HG03439 (cell line): ENCODE measurements around the gene TSPEAR.
"Not testable (repeated sequence)": the region's sequence is repeated elsewhere in the genome, so short reads cannot be mapped to it uniquely, and the experiment has no call there.

Experiments used
- ATAC-seq: cut with Tn5 transposase; IDR thresholded peaks from one replicate; pipeline ENCODE4 v1.9.1; 2021; ENCODE audit warnings: mild to moderate bottlenecking, moderate library complexity; ENCODE audit not compliant: unreplicated experiment

TSPEAR gene

DNA sequence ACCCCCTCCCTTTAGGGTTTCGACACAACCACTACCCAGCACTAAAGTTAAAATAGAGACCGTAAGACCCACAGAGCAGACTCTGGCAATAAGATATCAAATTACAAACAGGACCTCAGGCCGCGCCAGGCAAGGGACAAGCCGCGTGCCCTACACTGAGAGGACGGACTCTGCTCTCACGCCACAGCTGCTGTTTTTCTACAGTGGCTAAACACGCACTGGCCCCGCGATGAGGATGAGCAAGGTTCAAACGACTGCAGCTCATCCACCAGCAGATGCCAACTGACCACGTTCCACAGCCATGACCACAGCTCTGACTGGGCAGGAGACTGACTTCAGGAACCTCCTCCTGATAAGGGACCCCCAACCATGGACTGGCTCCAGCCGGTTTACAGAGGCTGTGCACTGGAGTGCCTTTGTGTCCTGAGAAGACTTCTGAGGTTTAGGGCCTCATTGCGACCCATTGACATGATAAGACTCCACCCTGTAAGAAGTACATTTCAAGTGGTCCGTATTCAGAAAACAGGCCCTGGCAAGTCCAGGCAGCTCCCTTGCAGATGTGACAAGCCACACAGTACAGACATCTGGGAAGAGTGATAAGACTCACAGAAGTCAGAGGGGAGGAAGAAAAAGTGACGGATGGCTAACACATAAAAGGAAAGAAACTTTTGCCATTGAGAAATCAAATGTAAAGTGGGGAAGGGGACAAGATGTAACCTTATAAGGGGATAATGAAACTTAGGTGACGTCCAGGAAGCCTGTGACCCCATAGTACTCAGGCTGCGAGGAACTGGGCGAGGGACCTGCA is 117.6 kb downstream of the TSPEAR start:
- ATAC-seq, result no peak

DNA sequence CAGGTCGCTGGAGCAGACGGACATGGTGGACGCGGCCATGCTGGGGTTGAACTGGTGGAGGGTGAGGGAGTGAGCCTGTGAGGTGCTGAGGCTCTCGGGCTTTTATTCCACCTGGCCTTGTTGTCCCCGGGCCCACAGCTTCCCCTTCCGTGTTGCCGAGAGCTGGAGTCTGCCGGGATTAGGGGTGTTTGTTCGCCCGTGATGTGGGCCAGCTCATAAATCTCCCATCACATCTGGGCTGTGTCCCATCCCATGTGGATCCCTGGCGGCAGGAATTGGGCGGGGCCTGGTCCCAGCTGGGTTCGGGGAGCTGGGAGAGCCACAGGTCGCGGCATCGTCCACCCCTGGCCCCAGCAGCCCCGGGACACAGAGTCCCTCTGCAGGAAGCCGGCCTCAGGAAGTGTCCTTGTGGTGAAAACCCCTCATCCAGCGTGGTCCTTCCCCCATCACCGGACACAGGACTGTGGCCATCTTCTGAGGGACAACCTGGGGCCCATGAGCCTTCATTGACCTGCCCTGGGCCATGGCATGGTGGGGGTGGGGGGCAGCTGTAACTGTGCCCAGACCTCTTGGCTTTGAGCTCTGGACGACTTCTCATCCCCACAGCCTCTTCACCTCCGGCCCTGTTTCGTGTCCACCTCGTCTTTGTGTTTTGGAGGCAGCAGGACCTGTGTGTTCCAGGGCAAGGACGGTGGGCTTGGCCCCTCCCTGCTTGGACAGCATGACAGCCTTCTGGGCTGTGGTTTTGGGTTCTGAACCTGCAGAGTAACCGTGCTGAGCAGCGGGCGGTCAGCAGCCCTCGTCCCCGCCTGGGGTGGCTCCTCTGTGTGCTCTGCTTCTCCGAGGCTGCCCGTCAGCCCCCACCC is 118.7 kb downstream of the TSPEAR start, which contains the start of gene KRTAP10-6:
KRTAP10-6 (minus strand) TSS at position 60 of the 866 bp plus-strand sequence; CDS start at position 39, 21 bp downstream.
- no peak for ATAC-seq

DNA sequence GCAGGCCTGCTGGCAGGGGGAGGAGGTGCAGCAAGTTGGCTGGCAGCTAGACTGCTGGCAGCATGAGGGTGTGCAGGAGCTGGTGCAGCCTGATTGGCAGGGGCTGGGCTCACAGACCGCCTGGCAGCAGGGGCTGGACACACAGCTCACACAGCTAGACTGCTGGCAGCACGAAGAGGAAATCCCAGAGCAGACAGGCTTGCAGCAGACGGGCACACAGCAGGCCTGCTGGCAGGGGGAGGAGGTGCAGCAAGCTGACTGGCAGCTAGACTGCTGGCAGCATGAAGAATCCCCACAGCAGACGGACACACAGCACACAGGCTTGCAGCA is 119.6 kb downstream of the TSPEAR start:
- not testable (repeated sequence) for ATAC-seq

DNA sequence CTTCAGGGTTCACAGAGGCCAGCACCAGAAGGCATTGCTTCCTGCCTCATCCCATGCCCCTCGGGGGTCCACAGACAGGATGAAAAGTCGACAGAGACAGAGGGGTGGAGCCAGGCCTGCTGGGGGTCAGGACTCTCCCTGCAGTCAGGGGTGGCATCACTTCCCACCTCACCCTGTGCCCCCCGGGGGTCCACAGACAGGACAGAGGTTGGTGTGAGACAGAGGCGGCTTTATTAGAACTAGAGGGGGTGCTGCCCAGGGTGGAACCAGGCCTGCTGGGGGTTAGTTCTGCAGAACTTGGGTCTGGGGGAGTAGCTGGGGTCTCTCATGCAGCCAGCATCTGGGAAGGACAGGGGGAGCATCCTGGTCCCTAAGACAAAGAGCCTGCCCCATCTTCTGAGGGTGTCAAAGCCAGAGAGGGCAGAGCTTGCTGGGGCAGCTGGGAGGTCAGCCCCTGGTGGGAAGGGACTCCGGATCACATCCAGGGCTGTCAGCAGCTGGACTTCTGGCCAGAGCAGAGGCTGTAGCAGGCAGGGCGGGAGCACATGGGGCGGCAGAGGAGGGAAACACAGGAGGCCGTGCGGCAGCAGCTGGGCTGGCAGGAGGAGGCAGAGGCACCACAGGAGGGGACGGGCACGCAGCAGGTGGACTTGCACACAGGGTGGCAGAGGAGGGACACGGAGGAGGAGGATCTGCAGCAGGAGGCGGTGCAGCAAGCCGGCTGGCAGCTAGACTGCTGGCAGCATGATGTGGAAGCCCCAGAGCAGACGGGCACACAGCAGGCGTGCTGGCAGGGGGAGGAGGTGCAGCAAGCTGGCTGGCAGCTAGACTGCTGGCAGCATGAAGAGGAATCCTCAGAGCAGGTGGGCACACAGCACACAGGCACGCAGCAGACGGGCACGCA is 120.2 kb downstream of the TSPEAR start:
- ATAC-seq, result not testable (repeated sequence)

DNA sequence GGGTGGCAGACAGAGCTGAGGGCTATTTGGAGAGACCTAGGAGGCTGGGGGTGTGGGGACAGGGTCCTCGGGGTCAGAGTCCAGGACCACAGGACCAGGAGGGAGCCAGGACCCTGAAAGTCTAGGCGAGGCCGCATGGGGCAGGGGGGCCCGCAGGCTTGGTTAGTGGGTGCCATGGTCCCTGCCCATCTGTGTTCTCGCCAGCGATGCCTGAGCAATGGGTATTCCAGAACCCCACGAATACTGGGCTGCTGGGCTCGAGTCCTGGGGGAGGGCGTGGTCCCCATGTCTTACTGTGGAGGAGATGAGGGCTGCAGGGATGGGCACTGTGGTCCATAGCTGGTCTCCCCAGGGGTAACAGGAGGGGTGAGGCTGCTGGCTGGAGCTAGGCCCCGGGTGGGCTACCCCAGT is 121.1 kb downstream of the TSPEAR start:
- ATAC-seq, result no peak

GRCh38 chr21:44589586-44590305 is 121.6 kb downstream of the TSPEAR start:
- no peak for ATAC-seq

- no peak for ATAC-seq
These were observed 122.3 kb downstream of the TSPEAR start for GRCh38 chr21:44589094-44589493.

DNA sequence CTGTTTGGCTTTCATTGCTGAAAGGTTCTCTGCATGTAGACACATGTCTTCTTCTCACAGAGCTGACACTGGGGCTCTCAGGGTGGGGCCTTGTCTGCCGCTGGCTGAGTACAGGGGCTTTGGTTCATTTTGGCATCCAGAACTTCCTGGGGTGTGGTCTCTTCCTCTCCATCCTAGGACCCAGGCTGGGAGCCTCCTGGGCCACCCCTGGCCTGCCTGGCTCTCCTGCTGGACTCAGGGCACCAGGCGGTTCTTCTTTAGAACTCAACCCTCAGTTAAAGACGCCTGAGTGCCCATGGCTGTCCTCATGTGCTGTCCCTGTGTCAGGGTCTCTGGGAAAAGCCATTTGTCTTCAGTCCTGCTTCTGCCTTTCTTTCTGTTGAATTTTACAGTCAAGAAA is 125.5 kb downstream of the TSPEAR start:
- ATAC-seq, result no peak

GRCh38 chr21:44583800-44584147 is 127.6 kb downstream of the TSPEAR start:
- ATAC-seq, result no peak

DNA sequence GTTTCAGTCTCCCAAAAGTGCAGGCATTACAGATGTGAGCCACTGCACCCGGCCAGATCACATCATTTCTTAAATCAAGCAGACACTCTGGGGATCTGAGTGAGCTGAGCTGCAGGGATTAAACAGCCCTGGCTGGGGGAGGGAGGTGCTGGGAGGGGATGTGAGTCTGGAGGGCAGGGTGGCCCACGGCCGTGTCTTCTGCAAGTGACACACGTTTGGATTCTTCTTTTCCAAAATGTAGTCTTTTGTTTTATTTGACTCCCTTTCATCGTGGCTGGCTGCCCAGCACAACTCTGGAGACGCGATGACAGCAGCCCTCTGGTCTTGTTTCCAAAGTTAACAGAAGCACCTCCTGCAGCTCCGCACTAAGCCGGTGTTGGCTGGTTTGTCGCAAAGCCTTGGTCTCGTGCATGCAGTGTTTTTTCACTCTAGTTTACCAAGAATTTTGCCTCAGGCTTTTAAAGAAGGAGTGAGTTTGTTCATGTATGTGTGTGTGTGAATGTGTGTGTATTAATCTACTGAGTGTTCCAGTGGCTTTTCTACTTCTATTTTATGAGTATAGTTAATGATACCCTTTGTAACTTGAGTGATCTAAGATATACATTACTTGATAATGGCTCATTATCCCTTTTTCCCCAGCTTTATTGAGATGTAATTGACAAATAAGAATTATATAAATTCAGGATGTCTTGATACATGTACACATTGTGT is 128.1 kb downstream of the TSPEAR start:
- ATAC-seq, result no peak

DNA sequence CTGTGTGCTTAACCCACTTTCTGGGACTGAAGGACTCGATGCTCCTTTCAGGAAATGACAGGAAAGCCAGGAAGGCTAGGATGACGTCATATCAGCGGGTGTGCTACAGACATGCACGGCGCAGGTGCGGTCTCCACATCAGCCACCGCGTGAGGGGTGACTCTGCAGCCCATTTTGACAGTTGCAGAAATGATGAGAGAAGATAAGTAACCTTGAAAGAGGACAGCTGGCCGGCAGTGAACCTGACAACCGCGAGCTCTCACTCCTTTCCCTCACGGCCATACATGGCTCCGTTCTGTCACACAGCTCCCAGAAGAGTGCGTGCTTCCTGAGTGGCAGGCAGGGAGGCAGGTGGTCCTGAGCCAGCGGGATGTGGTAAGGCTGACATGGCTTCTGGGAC is 129.3 kb downstream of the TSPEAR start:
- ATAC-seq, result no peak

DNA sequence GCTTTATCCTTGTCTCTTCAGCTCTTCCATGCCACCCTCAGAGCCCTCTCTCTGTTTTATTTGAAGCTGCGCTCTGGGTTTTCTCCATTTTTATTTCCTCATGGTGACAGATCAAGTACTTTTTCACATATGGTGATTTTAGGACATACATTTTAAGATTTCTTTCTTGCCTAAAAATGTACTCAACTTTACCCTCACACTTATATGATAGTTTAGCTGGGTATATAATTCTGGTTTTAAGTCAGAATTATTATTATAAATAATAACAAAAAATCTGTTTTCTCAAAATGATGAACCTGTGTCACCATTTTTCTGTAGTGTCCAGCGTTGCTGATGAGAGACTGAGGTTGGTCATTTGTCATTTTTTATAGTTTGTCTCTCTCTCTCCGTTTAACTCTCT is 130.2 kb downstream of the TSPEAR start:
- ATAC-seq, result no peak

DNA sequence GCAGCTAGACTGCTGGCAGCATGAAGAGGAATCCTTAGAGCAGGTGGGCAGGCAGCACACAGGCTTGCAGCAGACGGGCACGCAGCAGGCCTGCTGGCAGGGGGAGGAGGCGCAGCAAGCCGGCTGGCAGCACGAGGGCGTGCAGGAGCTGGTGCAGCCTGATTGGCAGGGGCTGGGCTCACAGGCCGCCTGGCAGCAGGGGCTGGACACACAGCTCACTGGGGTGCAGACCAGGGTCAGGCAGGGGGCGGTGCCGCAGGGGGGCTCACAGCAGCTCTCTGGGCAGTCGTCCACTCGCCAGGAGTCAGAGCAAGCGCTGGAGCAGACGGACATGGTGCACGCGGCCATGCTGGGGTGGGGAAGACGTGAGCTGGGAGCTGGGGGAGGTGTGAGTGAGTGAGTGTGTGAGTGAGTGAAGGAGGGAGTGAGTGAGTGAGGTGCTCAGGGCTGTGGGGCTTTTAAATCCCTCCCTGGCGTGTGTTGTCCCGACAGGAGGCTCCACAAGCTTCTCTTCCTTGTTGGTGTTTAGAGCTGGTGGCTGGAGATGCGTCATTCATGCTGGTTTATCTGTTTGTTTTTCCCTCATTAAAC is 131.0 kb downstream of the TSPEAR start, which contains the start of gene KRTAP10-5:
KRTAP10-5 (minus strand) TSS at position 374 of the 591 bp plus-strand sequence; CDS start at position 348, 26 bp downstream.
- ATAC-seq, result not testable (repeated sequence)

DNA sequence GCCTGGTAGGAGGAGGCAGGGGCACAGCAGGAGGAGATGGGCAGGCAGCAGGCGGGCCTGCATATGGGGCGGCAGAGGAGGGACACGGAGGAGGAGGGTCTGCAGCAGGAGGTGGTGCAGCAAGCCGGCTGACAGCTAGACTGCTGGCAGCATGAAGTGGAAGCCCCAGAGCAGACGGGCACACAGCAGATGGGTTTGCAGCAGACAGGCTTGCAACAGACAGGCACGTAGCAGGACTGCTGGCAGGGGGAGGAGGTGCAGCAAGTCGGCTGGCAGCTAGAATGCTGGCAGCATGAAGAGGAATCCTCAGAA is 131.6 kb downstream of the TSPEAR start:
- no peak for ATAC-seq

DNA sequence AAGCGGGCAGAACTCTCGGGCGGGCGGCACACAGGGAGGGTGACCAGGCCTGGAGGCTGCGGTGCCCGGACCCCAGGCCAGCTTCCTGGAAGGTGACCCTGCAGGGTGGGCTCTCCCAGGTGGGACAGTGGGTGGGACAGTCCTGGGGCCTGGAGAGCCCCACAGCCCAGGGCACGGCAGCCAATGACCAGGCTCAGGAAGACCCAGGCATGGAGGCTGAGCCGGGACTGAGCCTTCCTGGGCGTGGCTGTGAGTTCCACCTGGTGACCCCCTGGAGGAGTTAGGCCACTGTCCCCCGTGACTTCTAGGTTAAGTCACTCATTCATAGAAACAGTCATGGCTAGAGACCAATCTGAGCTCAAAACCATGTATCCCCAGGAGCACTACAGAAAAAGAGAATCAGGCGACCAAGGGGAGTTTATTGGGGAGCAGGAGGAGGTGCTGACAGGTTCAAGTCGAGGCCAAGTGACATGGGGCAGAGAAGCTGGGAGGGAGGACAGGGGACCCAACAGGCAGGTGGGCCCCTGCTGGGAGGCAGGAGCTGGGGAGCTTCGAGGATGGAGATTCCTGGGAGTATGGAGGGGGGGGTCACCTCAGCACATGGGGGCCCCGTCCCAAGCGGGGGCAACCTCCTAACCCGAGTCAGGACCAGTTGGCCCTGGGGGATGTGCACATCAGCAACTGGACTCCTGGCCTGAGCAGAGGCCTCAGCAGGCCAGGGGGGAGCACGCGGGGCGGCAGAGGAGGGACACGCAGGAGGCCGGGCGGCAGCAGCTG is 132.1 kb downstream of the TSPEAR start:
- no peak for ATAC-seq

- ATAC-seq, result no peak
These were observed 132.9 kb downstream of the TSPEAR start for GRCh38 chr21:44578371-44579055.

- no peak for ATAC-seq
These were observed 135.3 kb downstream of the TSPEAR start for GRCh38 chr21:44576025-44576420.
